SK-N-SH treated with all-trans-retinoic acid at 6 μM for 48 hours (cell line): ENCODE results near the gene TPR.

Experiments used
- ATAC-seq: fragments of 200-7000 bp; cut with Tn5 transposase; 3 replicates; pipeline ENCODE4 v1.9.1; 2020; ENCODE audit warnings: mild to moderate bottlenecking, moderate library complexity
- ARNTL ChIP-seq: fragments of 450-650 bp; formaldehyde crosslinking; IDR thresholded peaks from 2 replicates; pipeline ENCODE4 v1.5.0; 2020; ENCODE audit warnings: low read depth, mild to moderate bottlenecking, moderate library complexity, borderline replicate concordance
- BACH2 ChIP-seq: fragments of 250-450 bp; sonication (Bioruptor Pico); IDR thresholded peaks from 2 replicates; pipeline ENCODE4 v1.9.0; 2021; ENCODE audit warnings: mild to moderate bottlenecking, borderline replicate concordance
- CREB5 ChIP-seq: fragments of 250-450 bp; sonication (Bioruptor Pico); IDR thresholded peaks from 2 replicates; pipeline ENCODE4 v1.5.1; 2020; ENCODE audit warnings: low read depth, mild to moderate bottlenecking, moderate library complexity
- CSDC2 ChIP-seq: fragments of 250-450 bp; sonication (Bioruptor Pico); IDR thresholded peaks from 2 replicates; pipeline ENCODE4 v1.5.0; 2020; ENCODE audit warnings: mild to moderate bottlenecking, moderate library complexity
- GLIS3 ChIP-seq: fragments of 250-450 bp; sonication (Bioruptor Pico); IDR thresholded peaks from 2 replicates; pipeline ENCODE4 v1.5.0; 2020; ENCODE audit warnings: mild to moderate bottlenecking, moderate library complexity
- ISL1 ChIP-seq: fragments of 250-450 bp; sonication (Bioruptor Pico); IDR thresholded peaks from 2 replicates; pipeline ENCODE4 v2.1.2; 2022; ENCODE audit warnings: mild to moderate bottlenecking, moderate library complexity
- OSR1 ChIP-seq: fragments of 250-450 bp; sonication (Bioruptor Pico); IDR thresholded peaks from 2 replicates; pipeline ENCODE4 v1.8.0; 2022; ENCODE audit warnings: moderate library complexity, mild to moderate bottlenecking, inconsistent platforms
- PATZ1 ChIP-seq: fragments of 250-450 bp; sonication (Bioruptor Pico); IDR thresholded peaks from 2 replicates; pipeline ENCODE4 v1.8.0; 2020; ENCODE audit warnings: mild to moderate bottlenecking, moderate library complexity, borderline replicate concordance
- PPARA ChIP-seq: fragments of 250-450 bp; sonication (Bioruptor Pico); IDR thresholded peaks from 2 replicates; pipeline ENCODE4 v1.5.0; 2020; ENCODE audit warnings: mild to moderate bottlenecking, borderline replicate concordance
- RARB ChIP-seq: fragments of 250-450 bp; sonication (Bioruptor Pico); IDR thresholded peaks from 2 replicates; pipeline ENCODE4 v1.8.0; 2021; ENCODE audit warnings: mild to moderate bottlenecking, moderate library complexity
- SNAI2 ChIP-seq: fragments of 250-450 bp; sonication (Bioruptor Pico); IDR thresholded peaks from 2 replicates; pipeline ENCODE4 v1.5.0; 2020; ENCODE audit warnings: mild to moderate bottlenecking, moderate library complexity
- TCF4 ChIP-seq: fragments of 250-450 bp; sonication (Bioruptor Pico); IDR thresholded peaks from 2 replicates; pipeline ENCODE4 v1.8.0; 2021; ENCODE audit warnings: mild to moderate bottlenecking, moderate library complexity, borderline replicate concordance
- TOX ChIP-seq: fragments of 250-450 bp; sonication (Bioruptor Pico); IDR thresholded peaks from 2 replicates; pipeline ENCODE4 v1.8.0; 2021; ENCODE audit warnings: mild to moderate bottlenecking, moderate library complexity, borderline replicate concordance
- ZC3H10 ChIP-seq: fragments of 250-450 bp; sonication (Bioruptor Pico); IDR thresholded peaks from 2 replicates; pipeline ENCODE4 v1.5.1; 2021; ENCODE audit warnings: mild to moderate bottlenecking, moderate library complexity
- ZFP3 ChIP-seq: fragments of 250-450 bp; sonication (Bioruptor Pico); IDR thresholded peaks from 2 replicates; pipeline ENCODE4 v1.5.0; 2020; ENCODE audit warnings: mild to moderate bottlenecking, moderate library complexity
- ZFP30 ChIP-seq: fragments of 450-650 bp; formaldehyde crosslinking; IDR thresholded peaks from 2 replicates; pipeline ENCODE4 v1.5.0; 2022; ENCODE audit warnings: mild to moderate bottlenecking, moderate library complexity
- ZNF70 ChIP-seq: fragments of 450-650 bp; formaldehyde crosslinking; IDR thresholded peaks from 2 replicates; pipeline ENCODE4 v1.5.0; 2020; ENCODE audit warnings: mild to moderate bottlenecking, moderate library complexity
- ZNF8 ChIP-seq: fragments of 450-650 bp; formaldehyde crosslinking; IDR thresholded peaks from 2 replicates; pipeline ENCODE4 v1.5.0; 2020; ENCODE audit warnings: mild to moderate bottlenecking, moderate library complexity
- TF ChIP-seq, protein P1 (sequence below): fragments of 250-450 bp; sonication (Bioruptor Pico); IDR thresholded peaks from 2 replicates; pipeline ENCODE4 v1.8.0; 2021; ENCODE audit warnings: low read depth, mild to moderate bottlenecking, moderate library complexity, borderline replicate concordance
- TF ChIP-seq, protein P2 (sequence below): fragments of 250-450 bp; sonication (Bioruptor Pico); IDR thresholded peaks from 2 replicates; pipeline ENCODE4 v1.5.0; 2020; ENCODE audit warnings: mild to moderate bottlenecking, moderate library complexity
- TF ChIP-seq, protein P3 (sequence below): fragments of 250-450 bp; sonication (Bioruptor Pico); IDR thresholded peaks from 2 replicates; pipeline ENCODE4 v1.5.1; 2021; ENCODE audit warnings: mild to moderate bottlenecking, moderate library complexity

Gene TPR

DNA sequence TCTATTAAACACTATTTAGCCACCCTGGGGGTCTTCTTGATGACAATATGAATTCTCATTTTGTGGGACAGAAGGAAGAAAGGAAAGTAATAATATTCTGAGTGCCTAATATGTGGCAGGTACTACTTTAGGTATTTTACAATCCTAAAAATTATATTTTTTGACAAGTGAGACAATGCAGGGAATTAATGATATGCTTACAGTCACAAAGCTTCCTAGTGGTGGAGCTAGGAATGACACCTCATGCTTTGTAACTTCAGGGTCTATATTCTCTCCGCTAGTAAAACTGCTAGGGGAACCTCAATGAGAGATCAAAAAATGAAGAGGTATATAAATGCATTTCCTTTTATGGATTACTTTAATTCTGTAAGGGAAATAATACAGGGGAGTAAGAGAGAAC lies 44.3 kb downstream of the TPR start:
- 0 out of 3 replicates have a peak, but pooled peaks have one; percentile 41 for ATAC-seq

GRCh38 chr1:186327331-186327730 lies 47.7 kb downstream of the TPR start:
- TF ChIP-seq BACH2 (no peak), ZNF8 (CRISPR knock-in tag) (no peak), PATZ1 (no peak), ZFP3 (CRISPR knock-in tag) (no peak), GLIS3 (no peak), PPARA (CRISPR knock-in tag) (no peak), ISL1 (CRISPR knock-in tag) (no peak), ZFP30 (CRISPR knock-in tag) (no peak), SNAI2 (CRISPR knock-in tag) (no peak)
- TF ChIP-seq, protein P1, sequence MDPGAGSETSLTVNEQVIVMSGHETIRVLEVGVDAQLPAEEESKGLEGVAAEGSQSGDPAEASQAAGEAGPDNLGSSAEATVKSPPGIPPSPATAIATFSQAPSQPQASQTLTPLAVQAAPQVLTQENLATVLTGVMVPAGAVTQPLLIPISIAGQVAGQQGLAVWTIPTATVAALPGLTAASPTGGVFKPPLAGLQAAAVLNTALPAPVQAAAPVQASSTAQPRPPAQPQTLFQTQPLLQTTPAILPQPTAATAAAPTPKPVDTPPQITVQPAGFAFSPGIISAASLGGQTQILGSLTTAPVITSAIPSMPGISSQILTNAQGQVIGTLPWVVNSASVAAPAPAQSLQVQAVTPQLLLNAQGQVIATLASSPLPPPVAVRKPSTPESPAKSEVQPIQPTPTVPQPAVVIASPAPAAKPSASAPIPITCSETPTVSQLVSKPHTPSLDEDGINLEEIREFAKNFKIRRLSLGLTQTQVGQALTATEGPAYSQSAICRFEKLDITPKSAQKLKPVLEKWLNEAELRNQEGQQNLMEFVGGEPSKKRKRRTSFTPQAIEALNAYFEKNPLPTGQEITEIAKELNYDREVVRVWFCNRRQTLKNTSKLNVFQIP (CRISPR knock-in tag): no peak
- TF ChIP-seq, protein P2, sequence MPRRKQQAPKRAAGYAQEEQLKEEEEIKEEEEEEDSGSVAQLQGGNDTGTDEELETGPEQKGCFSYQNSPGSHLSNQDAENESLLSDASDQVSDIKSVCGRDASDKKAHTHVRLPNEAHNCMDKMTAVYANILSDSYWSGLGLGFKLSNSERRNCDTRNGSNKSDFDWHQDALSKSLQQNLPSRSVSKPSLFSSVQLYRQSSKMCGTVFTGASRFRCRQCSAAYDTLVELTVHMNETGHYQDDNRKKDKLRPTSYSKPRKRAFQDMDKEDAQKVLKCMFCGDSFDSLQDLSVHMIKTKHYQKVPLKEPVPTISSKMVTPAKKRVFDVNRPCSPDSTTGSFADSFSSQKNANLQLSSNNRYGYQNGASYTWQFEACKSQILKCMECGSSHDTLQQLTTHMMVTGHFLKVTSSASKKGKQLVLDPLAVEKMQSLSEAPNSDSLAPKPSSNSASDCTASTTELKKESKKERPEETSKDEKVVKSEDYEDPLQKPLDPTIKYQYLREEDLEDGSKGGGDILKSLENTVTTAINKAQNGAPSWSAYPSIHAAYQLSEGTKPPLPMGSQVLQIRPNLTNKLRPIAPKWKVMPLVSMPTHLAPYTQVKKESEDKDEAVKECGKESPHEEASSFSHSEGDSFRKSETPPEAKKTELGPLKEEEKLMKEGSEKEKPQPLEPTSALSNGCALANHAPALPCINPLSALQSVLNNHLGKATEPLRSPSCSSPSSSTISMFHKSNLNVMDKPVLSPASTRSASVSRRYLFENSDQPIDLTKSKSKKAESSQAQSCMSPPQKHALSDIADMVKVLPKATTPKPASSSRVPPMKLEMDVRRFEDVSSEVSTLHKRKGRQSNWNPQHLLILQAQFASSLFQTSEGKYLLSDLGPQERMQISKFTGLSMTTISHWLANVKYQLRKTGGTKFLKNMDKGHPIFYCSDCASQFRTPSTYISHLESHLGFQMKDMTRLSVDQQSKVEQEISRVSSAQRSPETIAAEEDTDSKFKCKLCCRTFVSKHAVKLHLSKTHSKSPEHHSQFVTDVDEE (CRISPR knock-in tag): no peak
- ATAC-seq: no peak

More for the DNA sequence above, 44.3 kb downstream of the TPR start:
- no peak for TF ChIP-seq SNAI2 (CRISPR knock-in tag)
- TF ChIP-seq ZC3H10 (CRISPR knock-in tag): no peak
- TF ChIP-seq, protein P1 (CRISPR knock-in tag): no peak
- no peak for TF ChIP-seq ZNF8 (CRISPR knock-in tag)
- TF ChIP-seq ZNF70: no peak
- TF ChIP-seq TOX (CRISPR knock-in tag): no peak
- TF ChIP-seq, protein P3, sequence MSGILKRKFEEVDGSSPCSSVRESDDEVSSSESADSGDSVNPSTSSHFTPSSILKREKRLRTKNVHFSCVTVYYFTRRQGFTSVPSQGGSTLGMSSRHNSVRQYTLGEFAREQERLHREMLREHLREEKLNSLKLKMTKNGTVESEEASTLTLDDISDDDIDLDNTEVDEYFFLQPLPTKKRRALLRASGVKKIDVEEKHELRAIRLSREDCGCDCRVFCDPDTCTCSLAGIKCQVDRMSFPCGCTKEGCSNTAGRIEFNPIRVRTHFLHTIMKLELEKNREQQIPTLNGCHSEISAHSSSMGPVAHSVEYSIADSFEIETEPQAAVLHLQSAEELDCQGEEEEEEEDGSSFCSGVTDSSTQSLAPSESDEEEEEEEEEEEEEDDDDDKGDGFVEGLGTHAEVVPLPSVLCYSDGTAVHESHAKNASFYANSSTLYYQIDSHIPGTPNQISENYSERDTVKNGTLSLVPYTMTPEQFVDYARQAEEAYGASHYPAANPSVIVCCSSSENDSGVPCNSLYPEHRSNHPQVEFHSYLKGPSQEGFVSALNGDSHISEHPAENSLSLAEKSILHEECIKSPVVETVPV (CRISPR knock-in tag): no peak
- TF ChIP-seq PPARA (CRISPR knock-in tag): no peak
- TF ChIP-seq, protein P2 (CRISPR knock-in tag): no peak
- TF ChIP-seq BACH2: no peak
- no peak for TF ChIP-seq ARNTL (CRISPR knock-in tag)
- no peak for TF ChIP-seq TCF4 (CRISPR knock-in tag)
- no peak for TF ChIP-seq CREB5
- no peak for TF ChIP-seq CSDC2 (CRISPR knock-in tag)
- no peak for TF ChIP-seq ZFP3 (CRISPR knock-in tag)
- TF ChIP-seq OSR1 (CRISPR knock-in tag): no peak
- no peak for TF ChIP-seq ZFP30 (CRISPR knock-in tag)
- no peak for TF ChIP-seq RARB (CRISPR knock-in tag)
